Measurements from ENCODE around the gene BTF3. TPM values are rescaled to one million over a fixed set of nuclear protein-coding genes. Genes with fewer than 3 reads are reported as not detected.
"Not testable (repeated sequence)": the region's sequence is repeated elsewhere in the genome, so short reads cannot be mapped to it uniquely, and the experiment has no call there.

The BTF3 gene
- total RNA-seq, 2 donors from 2014 or later = 527 to 610 TPM

DNA sequence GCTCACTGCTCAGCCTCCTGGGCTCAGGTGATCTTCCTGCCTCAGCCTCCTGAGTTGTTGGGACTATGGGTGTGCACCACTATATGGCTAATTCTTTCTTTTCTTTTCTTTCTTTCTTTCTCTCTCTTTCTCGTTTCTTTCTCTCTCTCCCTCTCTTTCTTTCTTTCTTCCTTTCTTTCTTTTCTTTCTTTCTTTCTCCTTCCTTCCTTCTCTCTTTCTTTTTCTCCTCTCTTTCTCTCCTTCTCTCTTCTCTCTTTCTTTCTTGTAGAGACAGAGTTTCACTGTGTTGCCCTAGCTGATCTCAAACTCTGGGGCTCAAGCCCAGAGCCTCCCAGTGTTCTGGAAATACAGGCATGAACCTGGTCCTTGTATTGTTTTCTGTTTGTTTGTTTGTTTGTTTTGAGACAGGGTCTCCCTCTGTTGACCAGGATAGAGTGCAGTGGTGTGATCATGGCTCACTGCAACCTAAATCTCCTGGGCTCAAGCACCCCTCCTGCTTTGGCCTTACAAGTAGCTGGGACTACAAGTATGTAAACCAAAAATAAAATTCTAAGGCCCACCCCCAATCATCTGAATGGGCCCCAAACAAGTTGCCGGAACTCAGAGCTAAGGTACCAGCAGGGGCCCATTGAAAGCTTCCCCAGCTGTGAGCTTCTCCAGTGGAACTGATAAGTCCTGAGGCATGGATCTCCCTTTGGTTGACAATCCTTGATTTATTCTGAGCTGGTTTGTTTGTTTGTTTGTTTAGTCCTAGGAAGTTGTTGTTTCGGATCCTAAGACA lies 11.9 kb upstream of the BTF3 start:
- H3K27ac ChIP-seq = no peak overlapping the region
- no peaks in the 10 kb centered on the region for H3K36me3 ChIP-seq
- H3K27me3 ChIP-seq = no peaks in the 10 kb centered on the region
- H3K9ac ChIP-seq (ENCODE audit: low read depth in 2 of 2, low read length in 2 of 2) = no peak overlapping the region
- TF ChIP-seq CTCF (IDR thresholded peaks at IDR 0.05) = no peak
- H3K4me1 ChIP-seq = no peaks in the 10 kb centered on the region
- H3K9me3 ChIP-seq = no peaks in the 10 kb centered on the region
- H3K4me3 ChIP-seq = no peak overlapping the region
- DNase-seq = no peak
- intact Hi-C loops (cut with DNase I) = no loop called here

GRCh38 chr5:73487257-73487656 lies 11.0 kb upstream of the BTF3 start:
- DNase-seq; intact Hi-C loops (cut with DNase I); H3K36me3 ChIP-seq; H3K4me1 ChIP-seq; H3K9ac ChIP-seq (ENCODE audit: low read depth in 2 of 2, low read length in 2 of 2); H3K9me3 ChIP-seq; H3K27ac ChIP-seq; H3K27me3 ChIP-seq; H3K4me3 ChIP-seq: not testable (repeated sequence)

DNA sequence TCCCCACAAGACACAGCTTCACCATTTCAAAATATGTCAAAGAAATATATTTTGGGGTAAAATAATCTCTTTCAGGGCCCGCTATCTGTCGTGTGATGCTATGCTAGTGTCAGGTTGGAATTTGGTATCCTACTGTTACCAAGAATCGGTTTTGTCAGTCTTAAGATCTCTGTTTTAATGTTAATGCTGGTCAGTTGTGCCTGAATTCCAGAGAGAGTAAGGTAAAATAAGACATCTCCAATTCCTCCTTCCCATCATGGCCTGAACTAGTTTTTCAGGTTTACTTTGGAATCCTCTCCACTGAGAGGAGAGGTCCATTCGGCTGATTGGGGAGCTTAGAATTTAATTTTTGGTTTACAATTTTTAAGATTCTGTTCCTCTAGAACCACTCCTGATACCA lies 10.4 kb upstream of the BTF3 start:
- Histone ChIP-seq H3K27me3 (no peaks in the 10 kb centered on the region), H3K4me1 (no peaks in the 10 kb centered on the region), H3K27ac (no peak overlapping the region), H3K9ac (ENCODE audit: low read depth in 2 of 2, low read length in 2 of 2) (no peak overlapping the region), H3K4me3 (no peak overlapping the region), H3K9me3 (no peaks in the 10 kb centered on the region), H3K36me3 (no peaks in the 10 kb centered on the region)
- DNase-seq = no peak
- TF ChIP-seq CTCF (IDR thresholded peaks at IDR 0.05) = no peak
- intact Hi-C loops (cut with DNase I) = no loop called here

DNA sequence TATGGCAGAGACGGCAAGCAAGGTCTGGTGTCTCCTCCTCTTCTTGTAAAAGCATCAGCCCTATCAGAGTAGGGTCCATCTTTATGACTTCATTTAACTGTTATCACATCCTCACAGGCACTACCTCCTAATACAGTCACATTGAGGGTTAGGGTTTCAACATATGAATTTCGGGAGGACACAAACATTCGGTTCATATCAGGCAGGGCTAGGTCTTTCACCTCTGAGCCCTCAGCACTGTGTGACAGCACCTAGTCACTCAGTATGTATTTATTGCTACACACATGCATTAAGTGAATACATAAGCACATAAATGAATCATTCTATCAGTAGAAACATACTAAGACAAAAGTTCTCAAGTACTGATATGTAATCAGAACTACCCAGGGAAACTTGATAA lies 9.4 kb upstream of the BTF3 start:
- no peak overlapping the region for H3K9ac ChIP-seq (ENCODE audit: low read depth in 2 of 2, low read length in 2 of 2)
- no peaks in the 10 kb centered on the region for H3K9me3 ChIP-seq
- H3K27ac ChIP-seq = no peak overlapping the region
- DNase-seq = no peak
- H3K36me3 ChIP-seq = no peaks in the 10 kb centered on the region
- no peak overlapping the region for H3K4me3 ChIP-seq
- intact Hi-C loops (cut with DNase I) = no loop called here
- TF ChIP-seq CTCF (IDR thresholded peaks at IDR 0.05) = no peak
- H3K27me3 ChIP-seq = no peaks in the 10 kb centered on the region
- H3K4me1 ChIP-seq = no peaks in the 10 kb centered on the region

GRCh38 chr5:73490088-73490487 lies 8.2 kb upstream of the BTF3 start:
- no peak overlapping the region for H3K4me3 ChIP-seq
- DNase-seq = peak; percentile 39
- TF ChIP-seq CTCF (IDR thresholded peaks at IDR 0.05) = no peak

GRCh38 chr5:73491155-73491554 lies 7.1 kb upstream of the BTF3 start:
- Histone ChIP-seq H3K4me1 (peaks cover under 1% of the 10 kb centered on the region), H3K27me3 (no peaks in the 10 kb centered on the region), H3K27ac (no peak overlapping the region), H3K4me3 (no peak overlapping the region), H3K9me3 (no peaks in the 10 kb centered on the region), H3K36me3 (no peaks in the 10 kb centered on the region), H3K9ac (ENCODE audit: low read depth in 2 of 2, low read length in 2 of 2) (no peak overlapping the region)
- TF ChIP-seq CTCF (IDR thresholded peaks at IDR 0.05) = no peak
- no peak for DNase-seq
- intact Hi-C loops (cut with DNase I) = no loop called here

More at GRCh38 chr5:73490088-73490487, 8.2 kb upstream of the BTF3 start:
- H3K27ac ChIP-seq = no peak overlapping the region
- H3K27me3 ChIP-seq = no peaks in the 10 kb centered on the region
- H3K36me3 ChIP-seq = no peaks in the 10 kb centered on the region
- no peaks in the 10 kb centered on the region for H3K9me3 ChIP-seq
- intact Hi-C loops (cut with DNase I) = no loop called here
- H3K4me1 ChIP-seq = no peaks in the 10 kb centered on the region
- H3K9ac ChIP-seq (ENCODE audit: low read depth in 2 of 2, low read length in 2 of 2) = no peak overlapping the region
